ENCODE measurements around the gene ACKR3. TPM values are rescaled to one million over a fixed set of nuclear protein-coding genes. Genes with fewer than 3 reads are reported as not detected.

The ACKR3 gene
- total and polyA plus RNA-seq, 9 donors = 4.6 to 22.7 (median 7.9) TPM

- Histone ChIP-seq H3K27me3 (no peaks in the 10 kb centered on the region), H3K4me1 (ENCODE audit: insufficient read depth) (no peaks in the 10 kb centered on the region), H3K9me3 (no peaks in the 10 kb centered on the region), H3K36me3 (no peaks in the 10 kb centered on the region), H3K27ac (no peak overlapping the region), H3K4me3 (no peak overlapping the region)
- intact Hi-C loops (cut with DNase I) = no loop called here
- TF ChIP-seq EP300 (IDR thresholded peaks at IDR 0.05) (no peak), POLR2A (IDR thresholded peaks at IDR 0.05) (no peak)
- TF ChIP-seq, protein P1, sequence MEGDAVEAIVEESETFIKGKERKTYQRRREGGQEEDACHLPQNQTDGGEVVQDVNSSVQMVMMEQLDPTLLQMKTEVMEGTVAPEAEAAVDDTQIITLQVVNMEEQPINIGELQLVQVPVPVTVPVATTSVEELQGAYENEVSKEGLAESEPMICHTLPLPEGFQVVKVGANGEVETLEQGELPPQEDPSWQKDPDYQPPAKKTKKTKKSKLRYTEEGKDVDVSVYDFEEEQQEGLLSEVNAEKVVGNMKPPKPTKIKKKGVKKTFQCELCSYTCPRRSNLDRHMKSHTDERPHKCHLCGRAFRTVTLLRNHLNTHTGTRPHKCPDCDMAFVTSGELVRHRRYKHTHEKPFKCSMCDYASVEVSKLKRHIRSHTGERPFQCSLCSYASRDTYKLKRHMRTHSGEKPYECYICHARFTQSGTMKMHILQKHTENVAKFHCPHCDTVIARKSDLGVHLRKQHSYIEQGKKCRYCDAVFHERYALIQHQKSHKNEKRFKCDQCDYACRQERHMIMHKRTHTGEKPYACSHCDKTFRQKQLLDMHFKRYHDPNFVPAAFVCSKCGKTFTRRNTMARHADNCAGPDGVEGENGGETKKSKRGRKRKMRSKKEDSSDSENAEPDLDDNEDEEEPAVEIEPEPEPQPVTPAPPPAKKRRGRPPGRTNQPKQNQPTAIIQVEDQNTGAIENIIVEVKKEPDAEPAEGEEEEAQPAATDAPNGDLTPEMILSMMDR (IDR thresholded peaks at IDR 0.05) = no peak
- WGBS, 3 donors = 91 to 97% (median 91%) methylated on average over 8 of the region's 8 CpGs
- DNase-seq = no peak
Observed at GRCh38 chr2:236590846-236591245, 21.2 kb downstream of the ACKR3 start.

GRCh38 chr2:236592821-236593220, 23.2 kb downstream of the ACKR3 start:
- DNase-seq = no peak
- no peak overlapping the region for H3K27ac ChIP-seq
- TF ChIP-seq POLR2A (IDR thresholded peaks at IDR 0.05) (no peak), EP300 (IDR thresholded peaks at IDR 0.05) (no peak)
- TF ChIP-seq, protein P1 (IDR thresholded peaks at IDR 0.05) = no peak
- no peaks in the 10 kb centered on the region for H3K36me3 ChIP-seq
- intact Hi-C loops (cut with DNase I) = no loop called here
- no peaks in the 10 kb centered on the region for H3K27me3 ChIP-seq
- WGBS, 3 donors = 75 to 86% (median 82%) methylated on average over 14 of the region's 14 CpGs
- H3K9me3 ChIP-seq = no peaks in the 10 kb centered on the region
- no peaks in the 10 kb centered on the region for H3K4me1 ChIP-seq (ENCODE audit: insufficient read depth)
- no peak overlapping the region for H3K4me3 ChIP-seq

- Histone ChIP-seq H3K36me3 (no peaks in the 10 kb centered on the region), H3K27me3 (no peaks in the 10 kb centered on the region), H3K27ac (no peak overlapping the region), H3K4me3 (no peak overlapping the region), H3K9me3 (no peaks in the 10 kb centered on the region), H3K4me1 (ENCODE audit: insufficient read depth) (no peaks in the 10 kb centered on the region)
- TF ChIP-seq, protein P1 (IDR thresholded peaks at IDR 0.05) = no peak
- TF ChIP-seq POLR2A (IDR thresholded peaks at IDR 0.05) (no peak), EP300 (IDR thresholded peaks at IDR 0.05) (no peak)
- DNase-seq = no peak
- WGBS, 3 donors = 94 to 98% (median 97%) methylated on average over 2 of the region's 2 CpGs
- intact Hi-C loops (cut with DNase I) = no loop called here
Observed at GRCh38 chr2:236593531-236593930, 23.9 kb downstream of the ACKR3 start.

- Histone ChIP-seq H3K9me3 (no peaks in the 10 kb centered on the region), H3K4me1 (ENCODE audit: insufficient read depth) (no peaks in the 10 kb centered on the region), H3K36me3 (no peaks in the 10 kb centered on the region), H3K27ac (no peak overlapping the region), H3K27me3 (no peaks in the 10 kb centered on the region), H3K4me3 (no peak overlapping the region)
- DNase-seq = no peak
- intact Hi-C loops (cut with DNase I) = no loop called here
- TF ChIP-seq, protein P1 (IDR thresholded peaks at IDR 0.05) = no peak
- TF ChIP-seq EP300 (IDR thresholded peaks at IDR 0.05) (no peak), POLR2A (IDR thresholded peaks at IDR 0.05) (no peak)
Observed at GRCh38 chr2:236593956-236594355, 24.3 kb downstream of the ACKR3 start.

GRCh38 chr2:236597629-236598028, 28.0 kb downstream of the ACKR3 start:
- intact Hi-C loops (cut with DNase I) = no loop called here
- Histone ChIP-seq H3K36me3 (no peaks in the 10 kb centered on the region), H3K9me3 (no peaks in the 10 kb centered on the region), H3K27ac (no peak overlapping the region), H3K4me3 (no peak overlapping the region), H3K27me3 (no peaks in the 10 kb centered on the region), H3K4me1 (ENCODE audit: insufficient read depth) (no peaks in the 10 kb centered on the region)
- no peak for TF ChIP-seq POLR2A (IDR thresholded peaks at IDR 0.05)
- TF ChIP-seq, protein P1 (IDR thresholded peaks at IDR 0.05) = no peak
- WGBS, 3 donors = 47 to 59% (median 54%) methylated on average over 4 of the region's 4 CpGs
- DNase-seq = no peak

Measured in ovary (tissue), 9 donors.